GM21390 (cell line): Measurements from ENCODE around the gene CDK14.
"Not testable (repeated sequence)": the region's sequence is repeated elsewhere in the genome, so short reads cannot be mapped to it uniquely, and the experiment has no call there.

Source experiments
- ATAC-seq: cut with Tn5 transposase; IDR thresholded peaks from one replicate; pipeline ENCODE4 v1.9.1; 2021; ENCODE audit not compliant: unreplicated experiment

CDK14 gene

GRCh38 chr7:90715067-90715466 lies 118.9 kb downstream of the CDK14 start:
- ATAC-seq = peak; percentile 71

GRCh38 chr7:90717296-90718060 lies 121.4 kb downstream of the CDK14 start:
- no peak for ATAC-seq

GRCh38 chr7:90719155-90719554 lies 123.0 kb downstream of the CDK14 start:
- ATAC-seq = no peak

- no peak for ATAC-seq
These were observed 125.1 kb downstream of the CDK14 start for GRCh38 chr7:90720984-90721760.

- ATAC-seq = no peak
These were observed 125.8 kb downstream of the CDK14 start for GRCh38 chr7:90721869-90722431.

GRCh38 chr7:90723233-90723632 lies 127.1 kb downstream of the CDK14 start:
- ATAC-seq = no peak

GRCh38 chr7:90723866-90724265 lies 127.7 kb downstream of the CDK14 start:
- ATAC-seq = no peak

- ATAC-seq = peak; percentile 33
These were observed 130.0 kb downstream of the CDK14 start for GRCh38 chr7:90726120-90726519.

- peak; percentile 25 for ATAC-seq
These were observed 130.5 kb downstream of the CDK14 start for GRCh38 chr7:90726623-90727022.

GRCh38 chr7:90727412-90727811 lies 131.3 kb downstream of the CDK14 start:
- no peak for ATAC-seq

- ATAC-seq = peak; percentile 73
These were observed 132.4 kb downstream of the CDK14 start for GRCh38 chr7:90728568-90728967.

- ATAC-seq = not testable (repeated sequence)
These were observed 139.6 kb downstream of the CDK14 start for GRCh38 chr7:90735611-90736280.

- ATAC-seq = no peak
These were observed 140.2 kb downstream of the CDK14 start for GRCh38 chr7:90736316-90736715.

GRCh38 chr7:90736968-90737939 lies 141.1 kb downstream of the CDK14 start:
- ATAC-seq = peak; percentile 94

GRCh38 chr7:90738249-90738648 lies 142.1 kb downstream of the CDK14 start:
- no peak for ATAC-seq

- no peak for ATAC-seq
These were observed 143.6 kb downstream of the CDK14 start for GRCh38 chr7:90739716-90740115.

GRCh38 chr7:90740386-90740785 lies 144.3 kb downstream of the CDK14 start:
- ATAC-seq = no peak

GRCh38 chr7:90743626-90744025 lies 147.5 kb downstream of the CDK14 start:
- no peak for ATAC-seq

GRCh38 chr7:90747516-90747915 lies 151.4 kb downstream of the CDK14 start:
- ATAC-seq = no peak

- ATAC-seq = no peak
These were observed 153.1 kb downstream of the CDK14 start for GRCh38 chr7:90749262-90749661.
